Panc1 (cell line): ENCODE data around the gene CNDP1. TPM values are rescaled to one million over a fixed set of nuclear protein-coding genes. Genes with fewer than 3 reads are reported as not detected.
"Not testable (repeated sequence)": the region's sequence is repeated elsewhere in the genome, so short reads cannot be mapped to it uniquely, and the experiment has no call there.

ENCODE experiments used
- ATAC-seq: fragments of 200-7000 bp; cut with Tn5 transposase; 2 replicates; pipeline ENCODE4 v1.9.1; 2020; ENCODE audit warnings: mild to moderate bottlenecking, moderate library complexity
- BruUV-seq: library from RNA; stranded (reverse); fragments of 400-500 nt; replicated peaks from 2 replicates; lab custom pipeline; 2021; lab: Mats Ljungman, UMichigan
- CTCF ChIA-PET: fragments of 300-600 bp; sonication (Branson Sonifier 250); formaldehyde crosslinking; loops from one replicate; lab custom pipeline; 2022; ENCODE audit warnings: antibody characterized with exemption; lab: Charles Lee
- POLR2A ChIA-PET: fragments of 300-600 bp; sonication (Branson Sonifier 250); formaldehyde crosslinking; loops from one replicate; lab custom pipeline; 2022; ENCODE audit warnings: antibody characterized with exemption; lab: Charles Lee
- DNase-seq: peaks from one replicate; pipeline ENCODE4 v3.0.0-alpha.2; 2010; ENCODE audit warnings: low read depth, low spot score
- H3K27ac ChIP-seq: 2 replicates; pipeline ENCODE4 v1.5.1; 2011; ENCODE audit warnings: mild to moderate bottlenecking, low read length, inconsistent platforms
- H3K27me3 ChIP-seq: fragments of 200-500 bp; sonication (Bioruptor generic); 2 replicates; pipeline ENCODE4 v1.6.0; 2014; ENCODE audit warnings: low read length, inconsistent platforms; ENCODE audit not compliant: control insufficient read depth, insufficient read depth
- H3K36me3 ChIP-seq: fragments of 200-500 bp; sonication (Bioruptor generic); 2 replicates; pipeline ENCODE4 v1.5.1; 2014; ENCODE audit warnings: inconsistent platforms, mild to moderate bottlenecking, low read length, moderate library complexity; ENCODE audit not compliant: control insufficient read depth, insufficient read depth
- H3K4me1 ChIP-seq: 2 replicates; pipeline ENCODE4 v1.5.1; 2011; ENCODE audit warnings: inconsistent platforms, mild to moderate bottlenecking, low read length, moderate library complexity; ENCODE audit not compliant: control insufficient read depth, insufficient read depth
- H3K4me3 ChIP-seq, 2 experiments: 2 replicates each; pipeline ENCODE4 v1.5.1; 2011 to 2012; ENCODE audit warnings: low read depth in 2 of 2, low read length in 2 of 2, mild to moderate bottlenecking in 2 of 2, inconsistent platforms in 1 of 2, moderate library complexity in 1 of 2
- H3K9me3 ChIP-seq: fragments of 200-500 bp; sonication (Bioruptor generic); 2 replicates; pipeline ENCODE4 v1.5.1; 2014; ENCODE audit warnings: low read depth, mild to moderate bottlenecking, inconsistent platforms, low read length, moderate library complexity; ENCODE audit not compliant: control insufficient read depth, insufficient read depth
- POLR2AphosphoS5 ChIP-seq: IDR thresholded peaks from 2 replicates; pipeline ENCODE4 v1.6.1; 2012; ENCODE audit warnings: mild to moderate bottlenecking, low read depth, low read length, moderate library complexity
- SIN3A ChIP-seq: IDR thresholded peaks from 2 replicates; pipeline ENCODE4 v1.6.1; 2012; ENCODE audit warnings: low read depth, mild to moderate bottlenecking, low read length, moderate library complexity, borderline replicate concordance; ENCODE audit not compliant: insufficient read depth
- TCF7L2 ChIP-seq: IDR thresholded peaks from 2 replicates; pipeline ENCODE4 v1.6.1; 2011; ENCODE audit warnings: mild to moderate bottlenecking, low read depth, low read length, inconsistent platforms
- in situ Hi-C: cut with HindIII; loops from 2 replicates; pipeline ENCODE4 v1.10.0; 2016; ENCODE audit warnings: low sequenced_read_pairs, low pct_unique_long_range_greater_than_20kb
- intact Hi-C: fragments of 100-400 bp; cut with micrococcal nuclease; formaldehyde crosslinking; loops from one replicate; pipeline ENCODE4 v1.10.0; 2022; ENCODE audit not compliant: unreplicated experiment
- total RNA-seq: library from RNA; stranded (reverse); gene quantifications from one replicate; pipeline ENCODE4 v1.2.1, GENCODE V29; 2021; ENCODE audit not compliant: unreplicated experiment
- TF ChIP-seq, protein P1 (sequence below): fragments of 450-650 bp; IDR thresholded peaks from 2 replicates; pipeline ENCODE4 v1.5.1; 2017; ENCODE audit warnings: mild to moderate bottlenecking
- TF ChIP-seq, protein P2 (sequence below), 2 experiments: IDR thresholded peaks; 2 replicates each; pipeline ENCODE4 v1.6.1; 2011 to 2012; ENCODE audit warnings: low read depth in 2 of 2, control low read depth in 1 of 2, low read length in 1 of 2, mild to moderate bottlenecking in 1 of 2, moderate library complexity in 1 of 2; ENCODE audit not compliant: insufficient read depth in 1 of 2

CNDP1 gene
- total RNA-seq, 1 experiment from 2014 or later, result not detected

DNA sequence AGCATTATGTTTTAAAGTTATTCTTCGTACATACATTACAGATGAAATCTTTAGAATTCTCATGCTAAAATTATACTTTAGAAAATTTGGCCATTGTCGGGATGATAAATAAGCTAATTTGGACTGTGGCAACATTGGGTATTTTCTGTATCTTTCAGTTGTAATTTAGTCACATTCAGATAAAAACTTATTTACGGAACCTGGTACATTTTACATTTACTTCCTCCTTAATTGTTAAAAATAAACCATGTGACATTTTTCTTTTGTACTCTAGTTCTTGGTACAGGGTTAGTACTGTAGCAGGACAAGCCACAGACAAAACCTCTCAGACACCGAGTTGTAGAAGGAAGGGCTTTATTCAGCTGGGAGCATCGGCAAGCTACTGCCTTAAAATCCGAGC is 33.9 kb upstream of the CNDP1 start:
- ATAC-seq (no peak), DNase-seq (no peak)
- no TSS peak for BruUV-seq
- in situ Hi-C loops, result no loop called here
- H3K27me3 ChIP-seq, result no peaks in the 10 kb centered on the region
- POLR2A ChIA-PET, result no interaction called here
- CTCF ChIA-PET, result no interaction called here
- no peaks in the 10 kb centered on the region for H3K9me3 ChIP-seq
- H3K4me3 ChIP-seq, result peak overlapping the region; percentile 13 to 34; a peak in 2 of 4 replicates
- H3K4me1 ChIP-seq, result peaks cover 36% of the 10 kb centered on the region
- TF ChIP-seq SIN3A (no peak), POLR2AphosphoS5 (no peak), TCF7L2 (no peak)
- TF ChIP-seq, protein P1, sequence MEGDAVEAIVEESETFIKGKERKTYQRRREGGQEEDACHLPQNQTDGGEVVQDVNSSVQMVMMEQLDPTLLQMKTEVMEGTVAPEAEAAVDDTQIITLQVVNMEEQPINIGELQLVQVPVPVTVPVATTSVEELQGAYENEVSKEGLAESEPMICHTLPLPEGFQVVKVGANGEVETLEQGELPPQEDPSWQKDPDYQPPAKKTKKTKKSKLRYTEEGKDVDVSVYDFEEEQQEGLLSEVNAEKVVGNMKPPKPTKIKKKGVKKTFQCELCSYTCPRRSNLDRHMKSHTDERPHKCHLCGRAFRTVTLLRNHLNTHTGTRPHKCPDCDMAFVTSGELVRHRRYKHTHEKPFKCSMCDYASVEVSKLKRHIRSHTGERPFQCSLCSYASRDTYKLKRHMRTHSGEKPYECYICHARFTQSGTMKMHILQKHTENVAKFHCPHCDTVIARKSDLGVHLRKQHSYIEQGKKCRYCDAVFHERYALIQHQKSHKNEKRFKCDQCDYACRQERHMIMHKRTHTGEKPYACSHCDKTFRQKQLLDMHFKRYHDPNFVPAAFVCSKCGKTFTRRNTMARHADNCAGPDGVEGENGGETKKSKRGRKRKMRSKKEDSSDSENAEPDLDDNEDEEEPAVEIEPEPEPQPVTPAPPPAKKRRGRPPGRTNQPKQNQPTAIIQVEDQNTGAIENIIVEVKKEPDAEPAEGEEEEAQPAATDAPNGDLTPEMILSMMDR, result no peak
- TF ChIP-seq, protein P2, sequence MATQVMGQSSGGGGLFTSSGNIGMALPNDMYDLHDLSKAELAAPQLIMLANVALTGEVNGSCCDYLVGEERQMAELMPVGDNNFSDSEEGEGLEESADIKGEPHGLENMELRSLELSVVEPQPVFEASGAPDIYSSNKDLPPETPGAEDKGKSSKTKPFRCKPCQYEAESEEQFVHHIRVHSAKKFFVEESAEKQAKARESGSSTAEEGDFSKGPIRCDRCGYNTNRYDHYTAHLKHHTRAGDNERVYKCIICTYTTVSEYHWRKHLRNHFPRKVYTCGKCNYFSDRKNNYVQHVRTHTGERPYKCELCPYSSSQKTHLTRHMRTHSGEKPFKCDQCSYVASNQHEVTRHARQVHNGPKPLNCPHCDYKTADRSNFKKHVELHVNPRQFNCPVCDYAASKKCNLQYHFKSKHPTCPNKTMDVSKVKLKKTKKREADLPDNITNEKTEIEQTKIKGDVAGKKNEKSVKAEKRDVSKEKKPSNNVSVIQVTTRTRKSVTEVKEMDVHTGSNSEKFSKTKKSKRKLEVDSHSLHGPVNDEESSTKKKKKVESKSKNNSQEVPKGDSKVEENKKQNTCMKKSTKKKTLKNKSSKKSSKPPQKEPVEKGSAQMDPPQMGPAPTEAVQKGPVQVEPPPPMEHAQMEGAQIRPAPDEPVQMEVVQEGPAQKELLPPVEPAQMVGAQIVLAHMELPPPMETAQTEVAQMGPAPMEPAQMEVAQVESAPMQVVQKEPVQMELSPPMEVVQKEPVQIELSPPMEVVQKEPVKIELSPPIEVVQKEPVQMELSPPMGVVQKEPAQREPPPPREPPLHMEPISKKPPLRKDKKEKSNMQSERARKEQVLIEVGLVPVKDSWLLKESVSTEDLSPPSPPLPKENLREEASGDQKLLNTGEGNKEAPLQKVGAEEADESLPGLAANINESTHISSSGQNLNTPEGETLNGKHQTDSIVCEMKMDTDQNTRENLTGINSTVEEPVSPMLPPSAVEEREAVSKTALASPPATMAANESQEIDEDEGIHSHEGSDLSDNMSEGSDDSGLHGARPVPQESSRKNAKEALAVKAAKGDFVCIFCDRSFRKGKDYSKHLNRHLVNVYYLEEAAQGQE (IDR thresholded peaks at IDR 0.05; ENCODE audit: insufficient read depth in 1 of 2, low read depth in 2 of 2, low read length in 1 of 2), result no peak
- intact Hi-C loops, result no loop called here
- peak overlapping the region; percentile 90; the same call in 1 of the 2 replicates for H3K27ac ChIP-seq
- H3K36me3 ChIP-seq, result peaks cover 27% of the 10 kb centered on the region

GRCh38 chr18:74500774-74501173 is 33.5 kb upstream of the CNDP1 start:
- DNase-seq, in situ Hi-C loops, BruUV-seq, POLR2A ChIA-PET, H3K9me3 ChIP-seq, CTCF ChIA-PET, intact Hi-C loops, H3K27me3 ChIP-seq, H3K27ac ChIP-seq, ATAC-seq: not testable (repeated sequence)
- H3K36me3 ChIP-seq, result peaks cover 27% of the 10 kb centered on the region
- peaks cover 36% of the 10 kb centered on the region for H3K4me1 ChIP-seq
- 0 out of 4 replicates have a peak overlapping the region, but pooled peaks of 1 of the 2 experiments have one; percentile 13 for H3K4me3 ChIP-seq

- H3K4me1 ChIP-seq, result peaks cover 36% of the 10 kb centered on the region
- H3K36me3 ChIP-seq, result peaks cover 27% of the 10 kb centered on the region
- intact Hi-C loops, result no loop called here
- TF ChIP-seq, protein P2 (IDR thresholded peaks at IDR 0.05; ENCODE audit: insufficient read depth in 1 of 2, low read depth in 2 of 2, low read length in 1 of 2), result no peak
- TF ChIP-seq, protein P1, result no peak
- TF ChIP-seq TCF7L2 (no peak), POLR2AphosphoS5 (no peak), SIN3A (no peak)
- no TSS peak for BruUV-seq
- ATAC-seq (no peak), DNase-seq (no peak)
- H3K9me3 ChIP-seq, result no peaks in the 10 kb centered on the region
- ChIA-PET POLR2A (no interaction called here), CTCF (no interaction called here)
- H3K4me3 ChIP-seq, result no peak overlapping the region
- no peaks in the 10 kb centered on the region for H3K27me3 ChIP-seq
- no peak overlapping the region for H3K27ac ChIP-seq
- in situ Hi-C loops, result no loop called here
Measured at GRCh38 chr18:74501386-74501785, 32.9 kb upstream of the CNDP1 start.
